Liver (tissue), 9 donors: ENCODE measurements around the gene WDR27. TPM values are rescaled to one million over a fixed set of nuclear protein-coding genes. Genes with fewer than 3 reads are reported as not detected.

Experiments
- DNase-seq: peaks from one replicate; pipeline ENCODE4 v3.0.0-alpha.2; 2017; ENCODE audit warnings: low spot score
- H3K27ac ChIP-seq, 2 donors: one replicate each; pipeline ENCODE4 v1.7.0; 2013; ENCODE audit warnings: inconsistent platforms in 2 of 2, low read length in 2 of 2, control low read depth in 1 of 2, low read depth in 1 of 2, mild to moderate bottlenecking in 1 of 2
- H3K27me3 ChIP-seq, 4 donors: one replicate each; pipeline versions ENCODE4 v1.6.1 to v1.7.0; 2013; ENCODE audit warnings: low read length in 3 of 4, inconsistent platforms in 1 of 4, mild to moderate bottlenecking in 1 of 4, moderate library complexity in 1 of 4; ENCODE audit not compliant: control insufficient read depth in 4 of 4, insufficient read depth in 4 of 4
- H3K36me3 ChIP-seq, 4 donors: one replicate each; pipeline versions ENCODE4 v1.6.1 to v1.7.0; 2013; ENCODE audit warnings: low read length in 3 of 4, mild to moderate bottlenecking in 3 of 4, low read depth in 1 of 4, moderate library complexity in 1 of 4; ENCODE audit not compliant: control insufficient read depth in 4 of 4, insufficient read depth in 3 of 4
- H3K4me1 ChIP-seq, 4 donors: one replicate each; pipeline versions ENCODE4 v1.6.1 to v1.7.0; 2013; ENCODE audit warnings: low read length in 3 of 4, mild to moderate bottlenecking in 3 of 4, moderate library complexity in 1 of 4; ENCODE audit not compliant: control insufficient read depth in 4 of 4, insufficient read depth in 4 of 4
- H3K4me3 ChIP-seq, 3 donors: one replicate each; pipeline versions ENCODE4 v1.6.1 to v1.7.0; 2013; ENCODE audit warnings: low read length in 3 of 3, control low read depth in 1 of 3, low read depth in 1 of 3, mild to moderate bottlenecking in 1 of 3
- H3K9ac ChIP-seq, 2 donors: one replicate each; pipeline ENCODE4 v1.7.0; 2013; ENCODE audit warnings: low read length in 2 of 2, mild to moderate bottlenecking in 2 of 2, moderate library complexity in 2 of 2, control low read depth in 1 of 2, low read depth in 1 of 2
- H3K9me3 ChIP-seq, 4 donors: one replicate each; pipeline versions ENCODE4 v1.6.1 to v1.7.0; 2013; ENCODE audit warnings: low read length in 3 of 4; ENCODE audit not compliant: control insufficient read depth in 4 of 4
- EGR1 ChIP-seq, 2 donors: IDR thresholded peaks; 2 replicates each; pipeline ENCODE4 v1.6.1; 2016 to 2018; ENCODE audit warnings: antibody characterized with exemption in 2 of 2, low read depth in 2 of 2
- FOXA1 ChIP-seq: IDR thresholded peaks from 2 replicates; pipeline ENCODE4 v1.6.1; 2016; ENCODE audit warnings: antibody characterized with exemption
- FOXA2 ChIP-seq: IDR thresholded peaks from 2 replicates; pipeline ENCODE4 v1.6.1; 2016; ENCODE audit warnings: antibody characterized with exemption
- GABPA ChIP-seq, 2 donors: IDR thresholded peaks in 1 of 2; conservative IDR thresholded peaks in 1 of 2; 2 replicates each; pipeline ENCODE4 v1.6.1; 2016; ENCODE audit warnings: antibody characterized with exemption in 2 of 2, mild to moderate bottlenecking in 1 of 2, moderate library complexity in 1 of 2
- HNF4A ChIP-seq, 2 donors: conservative IDR thresholded peaks; 2 replicates each; pipeline ENCODE4 v1.6.1; 2016; ENCODE audit warnings: antibody characterized with exemption in 2 of 2, mild to moderate bottlenecking in 2 of 2
- HNF4G ChIP-seq: IDR thresholded peaks from 2 replicates; pipeline ENCODE4 v1.6.1; 2016; ENCODE audit warnings: antibody characterized with exemption
- NR2F2 ChIP-seq: IDR thresholded peaks from 2 replicates; pipeline ENCODE4 v1.6.1; 2016; ENCODE audit warnings: antibody characterized with exemption
- RAD21 ChIP-seq, 2 donors: IDR thresholded peaks; 2 replicates each; pipeline ENCODE4 v1.6.1; 2016; ENCODE audit warnings: antibody characterized with exemption in 2 of 2, mild to moderate bottlenecking in 2 of 2
- RXRA ChIP-seq, 2 donors: IDR thresholded peaks; 2 replicates each; pipeline ENCODE4 v1.6.1; 2017 to 2018; ENCODE audit warnings: antibody characterized with exemption in 2 of 2, mild to moderate bottlenecking in 1 of 2
- SP1 ChIP-seq: IDR thresholded peaks from 2 replicates; pipeline ENCODE4 v1.6.1; 2018; ENCODE audit warnings: antibody characterized with exemption, mild to moderate bottlenecking
- TAF1 ChIP-seq: conservative IDR thresholded peaks from 2 replicates; pipeline ENCODE4 v1.6.1; 2016; ENCODE audit warnings: antibody characterized with exemption, mild to moderate bottlenecking
- YY1 ChIP-seq: IDR thresholded peaks from 2 replicates; pipeline ENCODE4 v1.6.1; 2016; ENCODE audit warnings: antibody characterized with exemption, mild to moderate bottlenecking
- WGBS: extraction: QIAGEN DNeasy Blood & Tissue Kit; methylation state at CpG from one replicate; pipeline ENCODE4 v1.1.7; 2013; 5-methylcytosine and 5-hydroxymethylcytosine counted together
- polyA plus RNA-seq, 2 donors: library from polyadenylated mRNA; stranded (reverse) in 1 of 2; unstranded in 1 of 2; fragments of 200-250 nt in 1 of 2; fragments of >200 nt in 1 of 2; fragmentation: Nextera tagmentation in 1 of 2; extraction: Ambion mirVana in 1 of 2; gene quantifications; one replicate each; pipeline versions ENCODE4 v1.2.1 to v1.2.3, GENCODE V29; 2013 to 2015
- total RNA-seq, 2 donors: library from RNA; depleted of rRNA; stranded (reverse); fragments of >200 nt; gene quantifications; one replicate each; pipeline ENCODE4 v1.2.3, GENCODE V29; 2014
- TF ChIP-seq, protein P1 (sequence below): IDR thresholded peaks from 2 replicates; pipeline ENCODE4 v1.6.1; 2016; ENCODE audit warnings: antibody characterized with exemption, mild to moderate bottlenecking
- TF ChIP-seq, protein P2 (sequence below): IDR thresholded peaks from 2 replicates; pipeline ENCODE4 v1.6.1; 2016; ENCODE audit warnings: antibody characterized with exemption
- TF ChIP-seq, protein P3 (sequence below): IDR thresholded peaks from 2 replicates; pipeline ENCODE4 v1.6.1; 2016; ENCODE audit warnings: antibody characterized with exemption
- TF ChIP-seq, protein P4 (sequence below): IDR thresholded peaks from 2 replicates; pipeline ENCODE4 v1.6.1; 2016; ENCODE audit warnings: antibody characterized with exemption
- TF ChIP-seq, protein P5 (sequence below): fragments of 150-350 bp; IDR thresholded peaks from 2 replicates; pipeline ENCODE4 v1.5.1; 2017; ENCODE audit warnings: improper control_type of control experiment, low read depth, low read length; ENCODE audit not compliant: missing input control
- donor health status: healthy.
- donor health status: healthy.
- donor health status: healthy.
- donor health status: healthy.
- donor health status: healthy.

The WDR27 gene
- total and polyA plus RNA-seq, 4 donors, result 3.7 to 20.1 (median 7.7) TPM

DNA sequence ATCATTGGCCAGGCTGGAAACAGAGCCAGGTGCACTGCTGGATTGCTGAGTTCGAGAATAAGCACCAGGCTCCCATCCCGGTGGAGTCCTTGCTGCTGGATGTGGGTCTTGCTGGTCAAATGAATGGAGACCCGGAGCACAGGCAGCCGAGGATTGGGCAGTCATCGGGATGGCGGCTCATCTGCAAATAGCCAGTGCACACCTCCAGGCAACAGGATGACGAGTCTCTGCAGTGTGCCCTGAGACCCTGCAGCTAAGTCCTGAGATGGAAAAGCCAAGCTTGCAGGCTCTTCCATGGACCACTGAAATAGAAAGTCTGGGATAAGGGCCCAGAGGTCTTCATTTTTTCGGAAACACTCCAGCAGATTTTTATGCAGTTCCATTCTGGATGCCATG, 143.5 kb downstream of the WDR27 start:
- no peak for DNase-seq
- TF ChIP-seq YY1, result no peak
- no peak for TF ChIP-seq GABPA (IDR thresholded peaks at IDR 0.05 in 1 of 2, conservative IDR thresholded peaks at IDR 0.05 in 1 of 2)
- TF ChIP-seq FOXA2, result no peak
- TF ChIP-seq, protein P1, sequence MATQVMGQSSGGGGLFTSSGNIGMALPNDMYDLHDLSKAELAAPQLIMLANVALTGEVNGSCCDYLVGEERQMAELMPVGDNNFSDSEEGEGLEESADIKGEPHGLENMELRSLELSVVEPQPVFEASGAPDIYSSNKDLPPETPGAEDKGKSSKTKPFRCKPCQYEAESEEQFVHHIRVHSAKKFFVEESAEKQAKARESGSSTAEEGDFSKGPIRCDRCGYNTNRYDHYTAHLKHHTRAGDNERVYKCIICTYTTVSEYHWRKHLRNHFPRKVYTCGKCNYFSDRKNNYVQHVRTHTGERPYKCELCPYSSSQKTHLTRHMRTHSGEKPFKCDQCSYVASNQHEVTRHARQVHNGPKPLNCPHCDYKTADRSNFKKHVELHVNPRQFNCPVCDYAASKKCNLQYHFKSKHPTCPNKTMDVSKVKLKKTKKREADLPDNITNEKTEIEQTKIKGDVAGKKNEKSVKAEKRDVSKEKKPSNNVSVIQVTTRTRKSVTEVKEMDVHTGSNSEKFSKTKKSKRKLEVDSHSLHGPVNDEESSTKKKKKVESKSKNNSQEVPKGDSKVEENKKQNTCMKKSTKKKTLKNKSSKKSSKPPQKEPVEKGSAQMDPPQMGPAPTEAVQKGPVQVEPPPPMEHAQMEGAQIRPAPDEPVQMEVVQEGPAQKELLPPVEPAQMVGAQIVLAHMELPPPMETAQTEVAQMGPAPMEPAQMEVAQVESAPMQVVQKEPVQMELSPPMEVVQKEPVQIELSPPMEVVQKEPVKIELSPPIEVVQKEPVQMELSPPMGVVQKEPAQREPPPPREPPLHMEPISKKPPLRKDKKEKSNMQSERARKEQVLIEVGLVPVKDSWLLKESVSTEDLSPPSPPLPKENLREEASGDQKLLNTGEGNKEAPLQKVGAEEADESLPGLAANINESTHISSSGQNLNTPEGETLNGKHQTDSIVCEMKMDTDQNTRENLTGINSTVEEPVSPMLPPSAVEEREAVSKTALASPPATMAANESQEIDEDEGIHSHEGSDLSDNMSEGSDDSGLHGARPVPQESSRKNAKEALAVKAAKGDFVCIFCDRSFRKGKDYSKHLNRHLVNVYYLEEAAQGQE, result no peak
- no peak for TF ChIP-seq HNF4G
- TF ChIP-seq SP1, result no peak
- TF ChIP-seq, protein P2, sequence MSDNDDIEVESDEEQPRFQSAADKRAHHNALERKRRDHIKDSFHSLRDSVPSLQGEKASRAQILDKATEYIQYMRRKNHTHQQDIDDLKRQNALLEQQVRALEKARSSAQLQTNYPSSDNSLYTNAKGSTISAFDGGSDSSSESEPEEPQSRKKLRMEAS, result no peak
- no peak for TF ChIP-seq FOXA1
- TF ChIP-seq RXRA (IDR thresholded peaks at IDR 0.05), result no peak
- no peak for TF ChIP-seq NR2F2
- TF ChIP-seq, protein P3, sequence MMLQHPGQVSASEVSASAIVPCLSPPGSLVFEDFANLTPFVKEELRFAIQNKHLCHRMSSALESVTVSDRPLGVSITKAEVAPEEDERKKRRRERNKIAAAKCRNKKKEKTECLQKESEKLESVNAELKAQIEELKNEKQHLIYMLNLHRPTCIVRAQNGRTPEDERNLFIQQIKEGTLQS, result no peak
- TF ChIP-seq, protein P4, sequence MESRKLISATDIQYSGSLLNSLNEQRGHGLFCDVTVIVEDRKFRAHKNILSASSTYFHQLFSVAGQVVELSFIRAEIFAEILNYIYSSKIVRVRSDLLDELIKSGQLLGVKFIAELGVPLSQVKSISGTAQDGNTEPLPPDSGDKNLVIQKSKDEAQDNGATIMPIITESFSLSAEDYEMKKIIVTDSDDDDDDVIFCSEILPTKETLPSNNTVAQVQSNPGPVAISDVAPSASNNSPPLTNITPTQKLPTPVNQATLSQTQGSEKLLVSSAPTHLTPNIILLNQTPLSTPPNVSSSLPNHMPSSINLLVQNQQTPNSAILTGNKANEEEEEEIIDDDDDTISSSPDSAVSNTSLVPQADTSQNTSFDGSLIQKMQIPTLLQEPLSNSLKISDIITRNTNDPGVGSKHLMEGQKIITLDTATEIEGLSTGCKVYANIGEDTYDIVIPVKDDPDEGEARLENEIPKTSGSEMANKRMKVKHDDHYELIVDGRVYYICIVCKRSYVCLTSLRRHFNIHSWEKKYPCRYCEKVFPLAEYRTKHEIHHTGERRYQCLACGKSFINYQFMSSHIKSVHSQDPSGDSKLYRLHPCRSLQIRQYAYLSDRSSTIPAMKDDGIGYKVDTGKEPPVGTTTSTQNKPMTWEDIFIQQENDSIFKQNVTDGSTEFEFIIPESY, result no peak
- TF ChIP-seq TAF1, result no peak
- no peak for TF ChIP-seq HNF4A (conservative IDR thresholded peaks at IDR 0.05)
- no peak for TF ChIP-seq RAD21 (IDR thresholded peaks at IDR 0.05)
- H3K4me3 ChIP-seq, result no peak overlapping the region
- no peak overlapping the region for H3K9ac ChIP-seq
- peaks cover 3 to 9% (median 6%) of the 10 kb centered on the region in 4 donors for H3K4me1 ChIP-seq
- no peaks in the 10 kb centered on the region for H3K9me3 ChIP-seq
- H3K36me3 ChIP-seq, result peaks cover 0 to 2% (median 0%) of the 10 kb centered on the region in 4 donors
- WGBS, result 97% methylated on average over 8 of the region's 8 CpGs
- no peaks in the 10 kb centered on the region for H3K27me3 ChIP-seq
- H3K27ac ChIP-seq, result no peak overlapping the region

DNA sequence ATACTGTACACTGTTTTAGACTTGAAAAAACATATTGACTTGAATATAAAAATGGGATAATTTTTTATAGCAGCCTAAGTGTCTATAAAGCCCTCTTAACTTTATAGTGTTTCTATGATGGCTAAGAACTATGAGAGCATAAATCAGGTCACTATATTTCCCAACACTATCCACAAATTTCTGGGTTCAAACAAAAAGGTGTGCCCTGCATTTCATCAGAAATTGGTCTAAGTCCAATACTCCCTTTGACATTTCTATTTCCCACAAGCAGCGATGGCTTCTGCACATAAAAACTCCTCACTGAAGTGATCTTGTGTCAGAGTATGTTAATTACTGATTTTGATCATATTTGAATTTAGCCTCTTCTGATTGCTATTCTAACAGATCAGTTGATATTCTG, 143.9 kb downstream of the WDR27 start:
- H3K9ac ChIP-seq, result no peak overlapping the region
- H3K9me3 ChIP-seq, result no peaks in the 10 kb centered on the region
- 46% methylated on average over 1 of the region's 1 CpG for WGBS
- H3K4me1 ChIP-seq, result peaks cover 3 to 9% (median 6%) of the 10 kb centered on the region in 4 donors
- H3K4me3 ChIP-seq, result no peak overlapping the region
- peaks cover 0 to 2% (median 0%) of the 10 kb centered on the region in 4 donors for H3K36me3 ChIP-seq
- DNase-seq, result no peak
- H3K27me3 ChIP-seq, result no peaks in the 10 kb centered on the region
- no peak overlapping the region for H3K27ac ChIP-seq
- TF ChIP-seq NR2F2 (no peak), TAF1 (no peak), FOXA2 (no peak), HNF4G (no peak), EGR1 (IDR thresholded peaks at IDR 0.05; ENCODE audit: low read depth in 2 of 2) (no peak), RAD21 (IDR thresholded peaks at IDR 0.05) (peak; percentile 12 to 15), HNF4A (conservative IDR thresholded peaks at IDR 0.05) (peak; percentile 64 to 67), RXRA (IDR thresholded peaks at IDR 0.05) (peak; percentile 43 to 47), GABPA (IDR thresholded peaks at IDR 0.05 in 1 of 2, conservative IDR thresholded peaks at IDR 0.05 in 1 of 2) (no peak)
- TF ChIP-seq, protein P5, sequence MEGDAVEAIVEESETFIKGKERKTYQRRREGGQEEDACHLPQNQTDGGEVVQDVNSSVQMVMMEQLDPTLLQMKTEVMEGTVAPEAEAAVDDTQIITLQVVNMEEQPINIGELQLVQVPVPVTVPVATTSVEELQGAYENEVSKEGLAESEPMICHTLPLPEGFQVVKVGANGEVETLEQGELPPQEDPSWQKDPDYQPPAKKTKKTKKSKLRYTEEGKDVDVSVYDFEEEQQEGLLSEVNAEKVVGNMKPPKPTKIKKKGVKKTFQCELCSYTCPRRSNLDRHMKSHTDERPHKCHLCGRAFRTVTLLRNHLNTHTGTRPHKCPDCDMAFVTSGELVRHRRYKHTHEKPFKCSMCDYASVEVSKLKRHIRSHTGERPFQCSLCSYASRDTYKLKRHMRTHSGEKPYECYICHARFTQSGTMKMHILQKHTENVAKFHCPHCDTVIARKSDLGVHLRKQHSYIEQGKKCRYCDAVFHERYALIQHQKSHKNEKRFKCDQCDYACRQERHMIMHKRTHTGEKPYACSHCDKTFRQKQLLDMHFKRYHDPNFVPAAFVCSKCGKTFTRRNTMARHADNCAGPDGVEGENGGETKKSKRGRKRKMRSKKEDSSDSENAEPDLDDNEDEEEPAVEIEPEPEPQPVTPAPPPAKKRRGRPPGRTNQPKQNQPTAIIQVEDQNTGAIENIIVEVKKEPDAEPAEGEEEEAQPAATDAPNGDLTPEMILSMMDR, result no peak
- TF ChIP-seq, protein P3, result no peak
- TF ChIP-seq, protein P4, result no peak
- TF ChIP-seq, protein P1, result no peak
